Mammary microvascular endothelial cell (primary cell): Measurements from ENCODE around the gene CASK. TPM values are rescaled to one million over a fixed set of nuclear protein-coding genes. Genes with fewer than 3 reads are reported as not detected.

Experiments
- total RNA-seq: library from RNA; depleted of rRNA; stranded (reverse); fragments of >200 nt; gene quantifications from 2 replicates; pipeline ENCODE4 v1.2.3, GENCODE V29; 2015

CASK gene
- 11.3 and 28.2 TPM in 2 replicates for total RNA-seq

DNA sequence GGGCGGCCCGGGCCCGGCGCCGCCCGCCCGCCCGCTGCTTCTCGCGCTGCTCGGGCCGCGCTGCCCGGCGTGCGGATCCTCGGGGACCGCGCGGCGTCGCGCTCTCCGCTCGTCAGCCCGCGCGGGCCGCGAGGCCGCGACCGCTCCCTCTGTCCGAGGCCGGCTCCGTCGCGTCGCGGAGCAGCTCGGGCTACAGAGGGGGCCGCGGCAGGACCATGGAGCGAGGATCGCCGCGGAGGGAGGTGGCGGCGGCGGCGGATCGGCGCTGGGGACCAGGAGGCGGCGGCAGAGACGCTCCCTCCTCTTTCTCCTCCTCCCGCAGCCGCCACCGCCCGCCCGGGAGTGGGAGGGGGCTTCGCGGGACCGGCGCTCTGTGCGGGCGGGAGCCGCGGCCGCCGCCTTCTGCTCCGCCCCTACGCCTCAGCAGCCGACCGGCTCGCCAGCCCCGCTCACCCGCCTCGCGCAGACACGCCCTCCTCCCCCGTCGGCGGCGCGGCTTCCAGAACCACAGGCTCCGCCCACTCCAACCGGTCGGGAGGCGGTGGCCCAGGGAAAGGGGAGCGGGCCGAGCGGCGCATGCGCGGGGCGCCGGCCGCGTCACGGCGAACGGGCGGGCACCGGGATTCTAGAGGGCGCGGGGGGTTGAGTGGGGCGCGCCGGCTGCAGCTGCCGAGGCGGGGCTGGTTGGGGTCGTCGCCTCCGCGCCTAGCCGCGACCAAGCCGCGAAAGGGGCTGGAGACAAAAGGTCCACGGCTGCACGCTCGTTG lies at the start of gene CASK:
Gene CASK, minus strand, starts transcription at position 344 of the 767 bp plus-strand sequence. CDS start 566 bp downstream, outside the sequence.

DNA sequence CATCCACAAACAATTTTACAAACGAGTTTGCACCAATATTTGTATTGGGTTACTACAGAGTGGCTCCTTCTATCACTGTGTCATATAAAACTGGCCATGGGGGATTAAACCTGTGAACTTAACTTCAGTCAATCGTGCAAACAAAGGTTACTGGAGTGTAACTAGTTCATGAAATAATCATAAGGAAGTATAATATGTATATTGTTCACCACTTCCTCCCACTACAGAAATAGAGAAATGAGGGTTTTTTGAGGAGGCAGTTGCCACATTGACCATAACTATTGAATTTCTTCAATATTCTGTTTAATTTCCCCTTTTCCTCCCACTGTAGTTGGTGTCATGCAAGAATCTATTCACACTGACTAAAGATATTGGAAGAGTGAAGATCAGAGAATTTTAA lies 199.5 kb downstream of the CASK start, which contains the start of gene GPR82:
Gene GPR82, plus strand, starts transcription at position 356 of the 400 bp plus-strand sequence. CDS start 2,846 bp downstream, outside the sequence.

GRCh38 chrX:41688835-41689234 lies 234.5 kb downstream of the CASK start, which contains the start of gene GPR34:
Gene GPR34, plus strand, starts transcription at chrX:41688973. Its CDS starts 6,661 bp downstream, at chrX:41695634.

Other genes with a start within 250 kb of the CASK start
- gene GPR34, start 234.6 kb downstream of the CASK start, total RNA-seq = not detected in 2 replicates
- gene GPR82, start 199.4 kb downstream of the CASK start, total RNA-seq = not detected in 2 replicates